ENCODE results near the gene BAHD1. TPM values are rescaled to one million over a fixed set of nuclear protein-coding genes. Genes with fewer than 3 reads are reported as not detected.

The BAHD1 gene
- total RNA-seq, 4 donors from 2014 or later, result 12.3 to 25.5 (median 16.2) TPM

GRCh38 chr15:40511472-40512133, 70.8 kb downstream of the BAHD1 start:
- Histone ChIP-seq H3K9me3 (no peaks in the 10 kb centered on the region), H3K36me3 (no peaks in the 10 kb centered on the region), H3K27ac (peak overlapping the region in 1 of 4 donors; percentile 53), H3K4me3 (peak overlapping the region; percentile 35 to 69 (median 56)), H3K27me3 (no peaks in the 10 kb centered on the region), H3K4me1 (peaks cover 0 to 28% (median 10%) of the 10 kb centered on the region in 4 donors)
- TF ChIP-seq EP300 (IDR thresholded peaks at IDR 0.05) (peak in 1 of 2 donors; percentile 24), POLR2A (IDR thresholded peaks at IDR 0.05) (no peak)
- DNase-seq (ENCODE audit: low spot score in 2 of 2), result peak; percentile 23 to 34
- 2% methylated on average over 22 to 32 of the region's 61 CpGs for WGBS, 2 donors

DNA sequence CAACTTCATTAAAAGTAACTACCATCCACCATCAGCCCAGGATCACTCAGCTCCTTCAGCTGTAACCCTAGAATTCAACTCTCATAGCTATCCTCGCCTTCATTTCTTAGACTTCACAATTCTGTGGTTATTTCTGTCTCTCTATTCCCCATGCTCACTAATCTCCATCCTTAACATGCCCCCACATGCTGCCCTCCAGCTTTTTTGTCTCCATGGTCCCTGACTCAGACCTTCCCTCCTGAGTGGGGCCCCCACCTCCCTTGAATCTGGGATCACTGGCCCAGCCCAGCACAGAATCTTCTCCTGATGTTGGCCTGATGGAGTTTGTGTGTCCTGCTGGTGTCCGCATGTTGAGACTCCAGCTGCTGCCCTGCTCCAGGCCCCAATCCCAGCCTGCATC, 71.7 kb downstream of the BAHD1 start:
- 95 to 96% methylated on average over 2 of the region's 2 CpGs for WGBS, 2 donors
- Histone ChIP-seq H3K36me3 (no peaks in the 10 kb centered on the region), H3K9me3 (no peaks in the 10 kb centered on the region), H3K4me3 (no peak overlapping the region), H3K27me3 (no peaks in the 10 kb centered on the region), H3K27ac (peak overlapping the region in 1 of 4 donors; percentile 53), H3K4me1 (peaks cover 0 to 19% (median 10%) of the 10 kb centered on the region in 4 donors)
- no peak for DNase-seq (ENCODE audit: low spot score in 2 of 2)
- TF ChIP-seq CTCF (IDR thresholded peaks at IDR 0.05), result no peak
- no peak for TF ChIP-seq POLR2A (IDR thresholded peaks at IDR 0.05)
- TF ChIP-seq EP300 (IDR thresholded peaks at IDR 0.05), result no peak

DNA sequence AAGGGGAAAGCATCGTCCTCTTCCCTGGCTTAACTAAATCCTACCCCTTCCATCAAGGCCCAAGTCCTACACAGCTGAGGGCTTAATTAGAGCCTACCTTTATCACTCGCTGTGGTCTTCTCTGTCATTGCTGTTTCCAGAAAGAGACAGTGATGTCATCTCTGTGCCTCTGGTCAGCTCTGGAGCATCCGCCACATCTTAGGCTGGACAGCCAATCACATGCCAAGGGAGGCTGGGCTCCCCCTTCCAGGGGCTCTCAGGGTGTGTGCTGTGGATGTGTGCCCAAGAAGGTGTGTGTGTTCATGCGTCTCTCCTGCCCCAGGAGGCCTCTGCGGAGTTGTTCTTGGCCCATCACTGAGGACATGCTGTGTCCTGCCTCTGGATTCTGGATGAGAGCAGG, 72.9 kb downstream of the BAHD1 start:
- TF ChIP-seq EP300 (IDR thresholded peaks at IDR 0.05) (no peak), POLR2A (IDR thresholded peaks at IDR 0.05) (no peak), CTCF (IDR thresholded peaks at IDR 0.05) (no peak)
- H3K9me3 ChIP-seq, result no peaks in the 10 kb centered on the region
- DNase-seq (ENCODE audit: low spot score in 2 of 2), result peak in 1 of 2 donors; percentile 9
- H3K4me1 ChIP-seq, result peaks cover 0 to 18% (median 10%) of the 10 kb centered on the region in 4 donors
- H3K27ac ChIP-seq, result no peak overlapping the region
- no peaks in the 10 kb centered on the region for H3K36me3 ChIP-seq
- 80 to 85% methylated on average over 5 of the region's 5 CpGs for WGBS, 2 donors
- H3K27me3 ChIP-seq, result no peaks in the 10 kb centered on the region
- no peak overlapping the region for H3K4me3 ChIP-seq

- TF ChIP-seq CTCF (IDR thresholded peaks at IDR 0.05), result no peak
- no peak for TF ChIP-seq POLR2A (IDR thresholded peaks at IDR 0.05)
- TF ChIP-seq EP300 (IDR thresholded peaks at IDR 0.05), result no peak
- no peak for DNase-seq (ENCODE audit: low spot score in 2 of 2)
- 94 to 100% methylated on average over 2 of the region's 2 CpGs for WGBS, 2 donors
- H3K27me3 ChIP-seq, result no peaks in the 10 kb centered on the region
- no peaks in the 10 kb centered on the region for H3K9me3 ChIP-seq
- no peak overlapping the region for H3K4me3 ChIP-seq
- H3K36me3 ChIP-seq, result no peaks in the 10 kb centered on the region
- H3K27ac ChIP-seq, result no peak overlapping the region
- H3K4me1 ChIP-seq, result peaks cover 0 to 10% (median 4%) of the 10 kb centered on the region in 4 donors
Measured at GRCh38 chr15:40516322-40516721, 75.6 kb downstream of the BAHD1 start.

Other genes with a start within 250 kb of the BAHD1 start
- gene PAK6, start 201.9 kb upstream of the BAHD1 start, total RNA-seq, result 1 to 10 TPM in 1 of 4 donors, under 1 TPM in 1, not detected in 2; 0.84 to 2.0 TPM
- not detected for gene ANKRD63, start 157.9 kb upstream of the BAHD1 start, total RNA-seq
- 10 to 100 TPM; 14.9 to 42.3 (median 17.0) TPM for gene PLCB2, start 133.0 kb upstream of the BAHD1 start, total RNA-seq
- gene INAFM2, start 117.3 kb upstream of the BAHD1 start, total RNA-seq, result 10 to 100 TPM; 13.8 to 25.9 (median 20.5) TPM
- 10 to 100 TPM; 19.3 to 22.8 (median 21.2) TPM for gene CCDC9B, start 100.0 kb upstream of the BAHD1 start, total RNA-seq
- gene PHGR1, start 89.9 kb upstream of the BAHD1 start, total RNA-seq, result not detected
- gene DISP2, start 82.7 kb upstream of the BAHD1 start, total RNA-seq, result under 1 TPM; under 0.01 to 0.22 (median 0.10) TPM
- gene KNSTRN, start 58.2 kb upstream of the BAHD1 start, total RNA-seq, result 1 to 10 TPM; 3.3 to 7.1 (median 4.2) TPM
- gene IVD, start 35.2 kb upstream of the BAHD1 start, total RNA-seq, result 10 to 100 TPM; 62.8 to 88.6 (median 76.7) TPM
- 10 to 100 TPM in 3 of 4 donors, 1 to 10 TPM in 1; 5.7 to 27.8 (median 15.4) TPM for gene CHST14, start 30.0 kb downstream of the BAHD1 start, total RNA-seq
- gene CCDC32, start 124.1 kb downstream of the BAHD1 start, total RNA-seq, result 10 to 100 TPM; 21.6 to 43.9 (median 33.0) TPM
- gene RPUSD2, start 128.3 kb downstream of the BAHD1 start, total RNA-seq, result 10 to 100 TPM in 1 of 4 donors, 1 to 10 TPM in 3; 4.3 to 11.4 (median 8.3) TPM
- gene KNL1, start 153.3 kb downstream of the BAHD1 start, total RNA-seq, result 1 to 10 TPM in 2 of 4 donors, under 1 TPM in 2; under 0.01 to 1.3 (median 0.99) TPM